ENCODE data around the gene ELN. TPM values are rescaled to one million over a fixed set of nuclear protein-coding genes. Genes with fewer than 3 reads are reported as not detected.

ELN gene
- total and polyA plus RNA-seq, 2 experiments from 2014 or later, result 37.7 to 58.1 TPM

DNA sequence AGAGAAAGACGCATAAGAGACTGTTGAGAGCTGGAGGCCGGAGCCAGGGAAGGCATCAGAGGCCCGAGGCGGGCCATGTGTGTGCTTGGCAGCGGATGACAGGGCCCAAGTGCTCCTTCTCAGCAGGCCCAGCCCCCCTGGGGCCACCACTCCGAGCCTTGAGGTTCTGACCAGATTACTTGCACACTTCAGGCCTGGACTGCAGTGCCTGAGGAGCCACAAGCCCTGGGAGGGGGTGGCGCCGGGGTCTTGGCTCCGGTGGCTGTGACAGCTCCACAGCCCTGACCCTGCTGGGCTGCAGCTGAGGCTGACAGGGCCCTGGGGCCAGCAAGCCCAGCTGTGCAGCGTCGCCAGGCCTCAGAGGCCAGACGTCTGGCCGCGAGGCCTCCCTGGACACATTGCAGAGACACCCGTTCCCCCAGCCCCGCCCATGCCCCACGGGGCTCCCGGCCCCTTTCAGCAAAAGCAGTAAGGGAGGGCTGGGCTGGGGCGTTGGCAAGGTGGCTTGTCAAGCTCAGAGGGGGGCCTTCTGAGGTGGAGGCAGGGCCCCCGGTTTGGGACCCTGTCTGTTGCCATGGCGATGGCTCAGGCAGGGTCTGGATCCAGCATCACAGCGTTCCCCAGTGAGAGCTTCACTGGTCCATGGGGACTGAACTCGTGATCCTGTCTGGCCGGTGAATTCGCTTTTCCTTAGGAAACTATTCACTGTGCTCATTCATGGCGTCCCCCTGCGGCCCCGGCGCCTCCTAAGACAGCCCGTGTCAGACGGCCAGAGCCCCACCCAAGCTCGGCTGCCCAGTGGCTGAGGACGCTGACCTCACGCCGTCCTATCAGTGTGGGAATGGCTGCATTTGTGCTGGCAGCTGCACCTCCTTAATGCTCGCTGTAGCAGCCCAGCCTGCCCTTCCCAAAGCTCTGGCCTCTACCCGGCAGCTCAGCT is 5.7 kb downstream of the ELN start:
- no peaks in the 10 kb centered on the region for H3K79me2 ChIP-seq
- H3K4me3 ChIP-seq, result no peak overlapping the region
- H3K9me3 ChIP-seq (ENCODE audit: low read depth), result no peaks in the 10 kb centered on the region
- H2AFZ ChIP-seq, result no peak overlapping the region
- TF ChIP-seq EZH2 (IDR thresholded peaks at IDR 0.05; ENCODE audit: borderline replicate concordance) (no peak), EZH2phosphoT487 (IDR thresholded peaks at IDR 0.05; ENCODE audit: low read depth, severe bottlenecking, unreplicated experiment) (no peak)
- TF ChIP-seq, protein P1, sequence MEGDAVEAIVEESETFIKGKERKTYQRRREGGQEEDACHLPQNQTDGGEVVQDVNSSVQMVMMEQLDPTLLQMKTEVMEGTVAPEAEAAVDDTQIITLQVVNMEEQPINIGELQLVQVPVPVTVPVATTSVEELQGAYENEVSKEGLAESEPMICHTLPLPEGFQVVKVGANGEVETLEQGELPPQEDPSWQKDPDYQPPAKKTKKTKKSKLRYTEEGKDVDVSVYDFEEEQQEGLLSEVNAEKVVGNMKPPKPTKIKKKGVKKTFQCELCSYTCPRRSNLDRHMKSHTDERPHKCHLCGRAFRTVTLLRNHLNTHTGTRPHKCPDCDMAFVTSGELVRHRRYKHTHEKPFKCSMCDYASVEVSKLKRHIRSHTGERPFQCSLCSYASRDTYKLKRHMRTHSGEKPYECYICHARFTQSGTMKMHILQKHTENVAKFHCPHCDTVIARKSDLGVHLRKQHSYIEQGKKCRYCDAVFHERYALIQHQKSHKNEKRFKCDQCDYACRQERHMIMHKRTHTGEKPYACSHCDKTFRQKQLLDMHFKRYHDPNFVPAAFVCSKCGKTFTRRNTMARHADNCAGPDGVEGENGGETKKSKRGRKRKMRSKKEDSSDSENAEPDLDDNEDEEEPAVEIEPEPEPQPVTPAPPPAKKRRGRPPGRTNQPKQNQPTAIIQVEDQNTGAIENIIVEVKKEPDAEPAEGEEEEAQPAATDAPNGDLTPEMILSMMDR (IDR thresholded peaks at IDR 0.05; ENCODE audit: poor library complexity), result no peak
- H3K27me3 ChIP-seq, result no peaks in the 10 kb centered on the region
- 38% methylated on average over 31 of the region's 37 CpGs for WGBS (ENCODE audit: low lambda C conversion rate, missing lambda C conversion rate)
- no peaks in the 10 kb centered on the region for H3K9me2 ChIP-seq (replicated peaks; ENCODE audit: insufficient read depth)
- peak overlapping the region; percentile 79 for H3K27ac ChIP-seq
- H4K20me1 ChIP-seq (ENCODE audit: insufficient read depth, poor library complexity, severe bottlenecking), result no peaks in the 10 kb centered on the region
- peaks cover 37% of the 10 kb centered on the region for H3K4me1 ChIP-seq (ENCODE audit: insufficient read depth)
- H3K36me3 ChIP-seq (replicated peaks; ENCODE audit: insufficient read depth, low read depth), result no peaks in the 10 kb centered on the region
- peak overlapping the region; percentile 48 for H3K4me2 ChIP-seq
- DNase-seq (ENCODE audit: low spot score), result peak; percentile 49

DNA sequence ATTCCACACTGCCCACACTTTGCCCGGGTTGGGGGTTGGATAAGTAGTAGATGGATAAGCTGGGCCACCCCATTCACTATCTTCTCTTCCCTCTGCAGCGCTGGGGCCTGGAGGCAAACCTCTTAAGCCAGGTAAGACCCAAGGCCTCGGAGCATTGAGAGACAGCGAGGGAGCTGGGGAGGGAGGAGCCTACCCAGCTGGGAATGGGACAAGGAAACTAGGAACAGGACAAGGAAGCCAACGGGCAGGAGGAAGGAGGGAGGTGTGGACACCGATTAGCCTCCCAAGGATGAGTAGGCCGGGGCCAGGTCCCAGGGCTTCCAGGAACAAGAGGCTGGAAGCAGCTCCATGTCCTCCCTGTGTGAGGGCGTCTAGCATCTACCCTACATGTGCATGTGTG is 9.6 kb downstream of the ELN start:
- H3K27ac ChIP-seq, result no peak overlapping the region
- no peaks in the 10 kb centered on the region for H3K9me3 ChIP-seq (ENCODE audit: low read depth)
- no peaks in the 10 kb centered on the region for H3K79me2 ChIP-seq
- no peak overlapping the region for H3K4me3 ChIP-seq
- H3K9me2 ChIP-seq (replicated peaks; ENCODE audit: insufficient read depth), result no peaks in the 10 kb centered on the region
- no peak for DNase-seq (ENCODE audit: low spot score)
- no peaks in the 10 kb centered on the region for H3K27me3 ChIP-seq
- H4K20me1 ChIP-seq (ENCODE audit: insufficient read depth, poor library complexity, severe bottlenecking), result no peaks in the 10 kb centered on the region
- TF ChIP-seq EZH2phosphoT487 (IDR thresholded peaks at IDR 0.05; ENCODE audit: low read depth, severe bottlenecking, unreplicated experiment) (no peak), EZH2 (IDR thresholded peaks at IDR 0.05; ENCODE audit: borderline replicate concordance) (no peak)
- TF ChIP-seq, protein P1 (IDR thresholded peaks at IDR 0.05; ENCODE audit: poor library complexity), result no peak
- peaks cover 17% of the 10 kb centered on the region for H3K4me1 ChIP-seq (ENCODE audit: insufficient read depth)
- H3K4me2 ChIP-seq, result no peak overlapping the region
- no peak overlapping the region for H2AFZ ChIP-seq
- 88% methylated on average over 8 of the region's 8 CpGs for WGBS (ENCODE audit: low lambda C conversion rate, missing lambda C conversion rate)
- H3K36me3 ChIP-seq (replicated peaks; ENCODE audit: insufficient read depth, low read depth), result no peaks in the 10 kb centered on the region

DNA sequence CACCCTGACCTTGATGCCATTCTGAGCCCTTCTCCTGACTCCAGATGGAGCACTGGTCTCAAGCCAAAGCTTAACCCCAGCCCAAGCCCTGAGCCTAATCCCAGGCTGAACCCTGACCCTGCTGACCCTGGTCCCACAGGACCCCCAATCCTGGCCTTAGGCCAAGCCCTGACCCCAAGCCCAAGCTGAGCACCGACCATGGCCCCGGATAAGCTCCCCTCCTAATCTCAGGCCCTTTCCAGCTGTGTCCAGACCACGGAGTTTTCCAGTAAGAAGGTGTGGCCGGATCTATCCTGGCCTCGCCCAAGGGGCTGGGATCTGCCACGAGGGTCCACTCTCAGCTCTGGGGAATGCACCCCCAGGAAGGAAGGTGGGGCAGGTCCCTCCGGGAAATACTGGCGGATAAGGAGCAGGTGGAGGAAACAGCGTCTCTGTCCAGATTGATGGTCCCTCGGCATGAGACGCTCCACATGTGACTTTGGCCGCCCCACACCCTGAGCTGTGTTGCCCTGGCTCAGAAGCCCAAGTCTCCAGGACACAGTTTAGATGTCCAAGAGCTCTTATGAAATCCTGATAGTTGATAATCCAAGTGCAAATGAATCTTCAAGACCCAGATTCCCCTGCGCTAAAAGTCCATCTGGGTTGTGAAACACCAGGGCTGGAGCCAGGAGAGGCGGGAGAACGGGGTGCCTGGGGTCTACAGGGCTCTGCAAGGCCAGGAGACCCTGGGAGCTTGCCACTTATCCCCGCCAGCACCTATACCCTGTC is 10.4 kb downstream of the ELN start:
- 83% methylated on average over 16 of the region's 16 CpGs for WGBS (ENCODE audit: low lambda C conversion rate, missing lambda C conversion rate)
- H3K27ac ChIP-seq, result no peak overlapping the region
- no peaks in the 10 kb centered on the region for H3K9me3 ChIP-seq (ENCODE audit: low read depth)
- H3K9me2 ChIP-seq (replicated peaks; ENCODE audit: insufficient read depth), result no peaks in the 10 kb centered on the region
- no peaks in the 10 kb centered on the region for H3K27me3 ChIP-seq
- no peak overlapping the region for H2AFZ ChIP-seq
- no peaks in the 10 kb centered on the region for H3K36me3 ChIP-seq (replicated peaks; ENCODE audit: insufficient read depth, low read depth)
- no peak for TF ChIP-seq EZH2 (IDR thresholded peaks at IDR 0.05; ENCODE audit: borderline replicate concordance)
- TF ChIP-seq, protein P1 (IDR thresholded peaks at IDR 0.05; ENCODE audit: poor library complexity), result no peak
- TF ChIP-seq EZH2phosphoT487 (IDR thresholded peaks at IDR 0.05; ENCODE audit: low read depth, severe bottlenecking, unreplicated experiment), result no peak
- H3K4me2 ChIP-seq, result no peak overlapping the region
- H4K20me1 ChIP-seq (ENCODE audit: insufficient read depth, poor library complexity, severe bottlenecking), result no peaks in the 10 kb centered on the region
- DNase-seq (ENCODE audit: low spot score), result no peak
- peaks cover 11% of the 10 kb centered on the region for H3K4me1 ChIP-seq (ENCODE audit: insufficient read depth)
- H3K4me3 ChIP-seq, result no peak overlapping the region
- H3K79me2 ChIP-seq, result no peaks in the 10 kb centered on the region

Measured in hepatocyte (in vitro differentiated cells).